ENCODE results near the gene LNPK.
A peak's percentile ranks its signal among the peaks of the same experiment; 100 is the strongest.
"Not testable (repeated sequence)": the region's sequence is repeated elsewhere in the genome, so short reads cannot be mapped to it uniquely, and the experiment has no call there.

LNPK gene, protein sequence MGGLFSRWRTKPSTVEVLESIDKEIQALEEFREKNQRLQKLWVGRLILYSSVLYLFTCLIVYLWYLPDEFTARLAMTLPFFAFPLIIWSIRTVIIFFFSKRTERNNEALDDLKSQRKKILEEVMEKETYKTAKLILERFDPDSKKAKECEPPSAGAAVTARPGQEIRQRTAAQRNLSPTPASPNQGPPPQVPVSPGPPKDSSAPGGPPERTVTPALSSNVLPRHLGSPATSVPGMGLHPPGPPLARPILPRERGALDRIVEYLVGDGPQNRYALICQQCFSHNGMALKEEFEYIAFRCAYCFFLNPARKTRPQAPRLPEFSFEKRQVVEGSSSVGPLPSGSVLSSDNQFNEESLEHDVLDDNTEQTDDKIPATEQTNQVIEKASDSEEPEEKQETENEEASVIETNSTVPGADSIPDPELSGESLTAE

DNA sequence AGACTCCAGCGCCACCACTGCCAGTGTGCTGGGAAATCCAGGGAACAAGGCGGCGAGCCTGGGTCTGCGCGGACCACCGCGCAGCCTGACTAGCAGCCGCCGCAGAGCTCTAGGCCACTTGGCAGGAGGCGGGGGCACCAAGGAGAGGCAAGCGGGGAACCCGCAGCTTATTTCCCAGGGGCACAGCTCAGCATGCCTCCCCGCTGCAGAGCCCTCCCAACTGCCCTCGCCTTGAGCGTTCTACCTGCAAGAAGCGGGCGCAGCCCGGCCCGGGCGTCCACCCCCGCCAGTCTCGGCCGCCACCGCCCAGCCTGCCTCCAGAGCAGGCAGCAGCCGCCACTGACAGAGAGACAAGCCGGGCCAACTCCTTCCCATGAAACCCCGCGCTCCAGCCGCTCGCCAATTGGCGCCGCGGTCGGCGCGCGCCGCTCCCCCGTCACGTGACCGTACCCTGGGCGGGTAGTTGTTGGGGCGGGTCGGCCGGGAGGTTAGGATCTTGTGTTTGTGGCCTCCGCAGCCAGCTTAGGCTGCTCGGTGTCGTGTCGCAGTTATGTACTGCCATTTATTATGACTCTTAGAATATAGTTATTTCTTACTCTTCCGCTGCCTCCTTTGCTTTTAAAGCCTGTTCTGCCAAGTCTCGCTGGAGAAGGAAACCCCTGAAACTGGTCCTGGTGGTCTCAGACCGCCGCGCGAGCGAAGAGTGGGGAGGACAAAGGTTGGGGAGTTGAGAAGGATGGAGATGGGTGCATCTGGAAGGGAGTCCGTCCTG, at the start of gene LNPK:
TSS of gene LNPK (minus strand) at position 352 of the 772 bp plus-strand sequence. CDS start 6,683 bp downstream, outside the sequence.
- peak; percentile 94 to 98 for DNase-seq

DNA sequence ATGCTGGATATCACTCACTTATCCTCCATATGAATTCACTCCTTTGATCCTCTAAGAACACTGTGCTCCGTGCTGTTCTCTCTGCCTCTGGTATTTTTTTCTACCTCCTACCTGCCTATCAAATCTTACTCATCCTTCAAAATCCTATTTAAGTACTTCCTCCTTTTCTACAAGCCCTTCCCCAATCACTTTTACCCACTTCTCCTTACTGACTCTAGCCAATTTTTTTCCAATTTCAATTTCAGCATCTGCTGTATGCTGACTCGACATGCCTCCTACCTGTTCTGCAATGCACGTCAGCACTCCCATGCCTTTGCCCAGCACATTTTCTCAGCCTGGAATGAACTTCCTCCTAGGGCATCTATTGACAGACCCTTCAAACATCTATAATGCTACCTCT, 37.3 kb upstream of the LNPK start:
- DNase-seq: peak; percentile 61 to 81

DNA sequence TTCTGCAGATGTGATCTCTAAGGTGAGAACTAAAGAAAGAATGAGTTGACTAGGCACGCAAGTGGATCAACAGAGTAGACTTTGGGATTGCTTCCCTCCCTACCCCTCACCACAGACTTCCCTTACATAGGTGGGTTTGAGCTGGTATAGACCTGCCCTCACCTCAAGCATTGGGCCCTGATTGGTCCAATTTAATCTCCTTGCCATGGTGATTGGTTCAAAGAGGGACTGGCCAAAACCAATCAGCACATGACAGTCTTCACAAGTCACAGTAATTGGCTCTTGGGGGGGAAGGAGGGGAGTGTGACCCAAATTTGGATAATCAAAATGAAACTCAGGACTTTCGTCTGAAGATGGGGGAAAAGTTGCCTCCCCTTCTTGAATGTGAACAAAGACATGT, 36.6 kb upstream of the LNPK start:
- DNase-seq: no peak

DNA sequence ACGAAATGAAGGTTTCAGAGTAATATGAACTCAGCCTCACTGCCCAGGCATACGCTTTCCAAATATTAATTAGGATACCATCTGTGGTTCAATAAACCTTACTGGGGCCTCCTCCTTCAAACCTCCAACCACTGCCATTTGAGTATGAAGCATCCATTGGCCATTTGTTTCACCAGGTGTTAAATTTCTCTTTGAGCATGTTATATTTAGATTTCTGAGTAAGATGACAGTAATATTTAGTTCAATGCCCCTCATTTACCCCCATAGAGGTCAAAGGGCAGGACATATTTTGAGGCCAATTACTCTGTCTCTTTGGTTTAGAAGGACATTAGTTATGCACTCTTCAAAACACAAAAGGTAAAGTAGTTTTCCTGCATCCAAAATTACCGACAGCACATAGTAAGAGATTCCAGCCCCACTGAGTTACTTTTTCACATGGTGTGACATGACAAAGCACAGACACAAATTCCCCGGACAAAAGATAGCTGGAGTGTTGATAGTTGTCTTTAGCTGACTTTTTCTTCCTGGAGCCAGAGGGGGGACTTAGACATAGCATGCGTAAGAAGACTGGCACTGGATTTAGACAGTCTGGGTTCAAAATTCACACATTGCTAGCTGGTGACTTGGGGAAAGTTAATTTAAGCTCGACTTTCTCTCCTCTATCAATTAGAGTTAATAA, 33.1 kb upstream of the LNPK start:
- no peak for DNase-seq

DNA sequence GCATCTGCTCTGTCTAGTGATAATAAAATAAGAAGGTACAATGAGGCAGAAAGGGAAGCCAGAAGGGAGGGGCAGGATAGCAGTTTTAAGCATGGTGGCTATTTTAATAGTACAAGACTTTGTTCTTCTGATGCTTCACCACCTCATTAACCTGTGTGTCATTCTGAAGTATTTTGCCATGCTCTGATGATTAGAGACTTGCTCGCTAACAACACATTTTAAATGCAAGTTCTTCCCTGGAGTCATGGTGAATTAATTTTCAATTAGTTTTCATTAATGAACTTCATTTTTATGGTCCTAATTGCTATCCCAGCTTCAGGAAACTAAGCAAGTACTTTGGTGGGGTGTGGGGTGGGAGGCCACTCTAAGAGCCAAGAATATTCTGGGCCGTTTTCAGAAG, 25.7 kb upstream of the LNPK start:
- no peak for DNase-seq

DNA sequence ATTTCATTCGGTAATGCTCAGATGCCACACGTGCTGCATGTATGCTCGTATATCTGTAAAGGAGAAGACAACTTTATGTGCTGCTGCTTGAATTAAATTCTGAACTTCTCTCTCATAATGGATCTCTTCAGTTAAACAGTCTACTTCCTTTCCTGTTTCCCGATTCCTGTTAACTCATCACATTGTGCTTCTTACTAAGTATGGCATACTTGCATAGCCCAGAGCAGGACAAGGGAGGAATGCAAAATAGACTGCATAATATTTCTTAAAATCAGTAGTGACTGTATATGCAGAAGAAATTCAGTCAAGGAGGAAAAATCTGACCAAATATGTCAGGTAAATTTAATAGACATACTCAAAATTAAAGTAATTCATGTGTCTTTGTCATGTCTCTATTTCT, 23.9 kb upstream of the LNPK start:
- no peak for DNase-seq

DNA sequence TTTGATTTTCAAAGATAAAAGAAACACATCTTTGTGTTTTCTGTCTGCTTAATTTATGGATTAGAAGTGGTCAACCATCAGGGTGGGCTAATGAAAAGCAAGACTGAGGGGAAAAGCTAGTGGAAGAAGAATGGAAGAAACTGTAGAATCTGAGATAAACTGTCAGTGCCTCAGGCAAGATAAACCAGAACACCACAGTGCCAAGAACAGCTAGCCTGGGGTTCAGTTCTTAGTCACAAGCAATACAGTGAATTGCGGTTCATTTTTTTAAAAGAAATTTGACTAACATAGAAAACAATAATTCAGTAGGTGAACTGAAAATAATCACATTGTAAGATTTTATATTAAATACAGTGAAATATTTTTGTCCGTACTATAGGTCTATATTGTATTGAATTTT, 22.0 kb upstream of the LNPK start:
- no peak for DNase-seq

DNA sequence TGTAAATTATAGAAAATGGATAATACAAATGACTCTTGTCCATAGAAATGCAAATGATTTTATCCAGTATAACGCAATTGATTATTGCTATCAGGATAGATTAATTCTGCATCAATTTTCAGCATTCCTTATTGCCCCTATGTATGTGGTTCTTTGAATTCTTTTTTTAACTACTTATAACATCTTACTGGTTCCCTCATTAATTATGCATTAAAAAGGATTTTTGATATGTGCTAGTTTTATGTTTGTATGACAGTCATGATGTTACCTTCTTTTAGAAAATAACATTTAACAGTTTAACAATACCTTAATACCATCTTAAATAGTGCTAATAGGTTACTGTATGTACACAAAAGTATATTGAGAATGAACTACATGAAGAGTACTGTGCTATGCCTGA, 20.0 kb upstream of the LNPK start:
- no peak for DNase-seq

DNA sequence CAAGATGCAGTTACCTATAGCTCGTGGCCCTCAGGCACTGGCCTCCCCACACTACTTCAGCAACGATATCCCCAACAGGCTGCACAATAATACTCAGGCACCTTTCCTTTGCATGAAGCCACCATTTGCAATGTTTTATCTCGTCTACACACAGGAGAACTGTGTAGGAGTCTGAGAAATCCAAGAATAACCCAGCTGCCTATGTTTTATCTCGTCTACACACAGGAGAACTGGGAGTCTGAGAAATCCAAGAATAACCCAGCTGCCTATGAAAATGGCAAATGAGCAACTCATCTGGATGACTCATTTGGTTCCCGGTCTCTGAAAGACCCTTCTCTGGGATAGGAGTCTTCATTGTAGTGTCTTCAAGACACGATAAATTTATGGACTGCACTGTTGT, 18.3 kb upstream of the LNPK start:
- no peak for DNase-seq

DNA sequence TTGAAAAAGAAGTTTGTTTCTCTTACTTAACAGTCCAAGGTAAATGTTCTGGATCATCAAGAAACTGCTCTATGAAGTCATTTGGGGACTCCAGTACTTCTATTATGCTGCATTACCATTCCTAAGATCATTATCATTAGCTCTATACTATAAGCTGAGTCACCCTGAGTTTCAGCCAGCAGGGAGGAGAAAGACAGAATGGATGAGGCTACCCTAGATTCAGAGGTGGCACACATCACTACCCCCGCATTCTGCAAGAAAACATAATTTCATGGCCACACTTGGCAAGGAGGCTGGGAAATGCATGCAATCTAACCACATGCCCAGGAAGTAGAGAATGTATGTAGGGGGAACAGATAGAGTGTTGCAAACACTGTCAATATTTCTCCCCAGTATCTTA, 16.6 kb upstream of the LNPK start:
- peak; percentile 28 to 31 for DNase-seq

DNA sequence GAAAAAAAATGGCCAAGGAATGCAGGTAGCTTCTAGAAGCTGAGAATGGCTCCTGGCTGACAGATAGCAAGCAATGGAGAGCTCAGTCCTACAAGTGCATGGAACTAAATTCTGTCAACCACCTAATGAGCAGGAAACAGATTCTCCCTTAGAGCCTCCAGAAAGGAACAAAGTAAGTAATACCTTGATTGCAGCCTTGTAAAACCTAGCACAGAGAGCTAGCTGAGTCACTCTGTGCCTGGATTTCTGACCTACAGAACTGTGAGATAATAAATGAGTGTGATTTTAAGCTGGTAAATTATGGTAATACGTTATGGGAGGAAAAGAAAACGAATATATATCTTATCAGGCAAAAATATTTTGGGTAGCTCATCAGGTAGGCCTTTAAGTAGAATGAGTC, 7.4 kb upstream of the LNPK start:
- no peak for DNase-seq

DNA sequence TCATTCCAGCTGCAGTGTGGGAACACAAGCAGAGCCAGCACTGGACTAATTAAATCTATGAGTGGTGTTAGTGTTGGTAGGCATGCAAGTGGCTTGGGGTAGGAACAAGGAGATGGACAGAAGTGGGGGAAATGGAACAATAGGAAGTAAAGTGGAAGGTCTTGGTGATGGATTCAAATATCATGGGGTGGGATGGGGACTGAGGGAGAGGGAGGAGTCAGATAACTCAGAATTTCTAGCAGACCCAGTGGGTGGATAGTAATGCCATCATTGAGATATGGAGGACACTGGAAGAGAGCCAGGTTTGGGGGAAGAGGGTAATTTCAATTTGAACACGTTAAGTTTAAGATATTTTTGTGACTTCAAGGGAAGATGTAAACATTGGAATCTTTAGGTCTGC, 2.9 kb upstream of the LNPK start:
- no peak for DNase-seq

DNA sequence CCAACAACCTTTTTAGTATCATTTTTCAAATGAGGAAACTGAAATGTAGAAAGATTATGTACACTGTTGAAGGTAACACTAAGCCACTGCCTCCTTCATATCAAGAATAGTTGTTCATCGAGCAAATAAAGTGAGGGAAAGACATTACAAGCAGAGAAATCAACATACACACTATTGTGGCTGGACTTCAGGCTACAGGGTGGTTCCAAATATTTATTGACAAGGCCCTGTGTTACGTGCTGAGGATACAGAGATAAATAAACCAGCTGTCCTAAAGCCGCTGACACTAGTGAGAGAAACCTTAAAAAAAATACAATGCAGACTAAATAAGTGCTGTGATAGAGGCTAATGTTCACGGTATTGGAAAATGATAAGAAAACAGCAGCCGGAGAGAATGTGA, 1.9 kb upstream of the LNPK start:
- DNase-seq: no peak

DNA sequence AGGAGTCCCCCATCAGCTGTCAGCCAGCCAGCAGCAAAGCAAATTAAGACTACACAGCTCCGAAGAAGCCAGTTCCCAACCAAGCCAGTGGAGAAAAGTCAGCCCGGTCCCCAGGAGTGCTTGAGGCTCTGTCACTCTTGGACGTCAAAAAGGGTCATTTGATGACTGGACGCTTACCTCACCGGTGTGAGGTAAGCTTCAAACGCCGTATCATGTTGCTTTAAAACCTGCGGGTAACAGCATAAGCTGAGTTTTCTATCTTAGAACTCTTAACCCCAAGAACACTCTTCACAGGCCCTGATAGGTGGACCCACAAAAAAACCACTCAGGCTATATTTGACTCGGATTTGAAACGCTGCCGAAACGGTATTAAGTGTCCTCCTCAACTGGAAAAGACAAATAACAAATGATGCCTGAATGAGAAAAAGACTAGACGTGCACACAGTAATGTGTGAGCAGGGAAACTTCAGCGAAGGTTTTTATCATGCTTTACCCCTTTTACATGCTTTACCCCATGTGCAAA, 682 bp upstream of the LNPK start:
- peak in 1 of 2 experiments; percentile 38 for DNase-seq

DNA sequence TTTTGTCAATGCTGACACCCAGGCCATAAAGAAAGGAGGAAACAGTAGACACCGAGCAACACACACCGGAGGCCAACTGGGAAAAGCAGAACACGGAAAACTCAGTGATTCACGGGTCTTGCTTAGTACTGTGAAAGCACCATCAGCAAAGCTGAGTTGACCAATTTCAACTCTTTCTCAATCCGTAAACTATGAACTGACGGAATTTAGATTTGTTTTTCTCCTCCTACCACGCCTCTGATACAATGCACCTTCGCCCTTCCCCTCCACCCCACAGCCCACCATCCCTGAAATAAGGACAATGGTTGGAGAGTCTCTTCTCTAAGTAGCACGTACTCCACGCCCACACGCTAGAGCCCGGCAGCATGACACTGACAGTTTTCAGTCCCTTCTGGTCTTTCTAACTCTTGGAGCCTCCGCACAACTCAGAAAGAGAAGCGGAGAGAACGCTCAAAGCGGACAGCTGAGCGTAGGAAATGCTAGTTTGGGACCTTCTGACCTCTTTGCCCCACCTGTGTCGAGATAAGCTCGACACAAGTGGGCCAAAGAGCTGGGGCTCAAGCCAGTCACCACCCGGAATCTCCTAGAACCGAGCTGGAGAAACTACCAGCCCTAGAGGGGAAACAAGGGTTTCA, 669 bp downstream of the LNPK start:
- peak; percentile 88 to 89 for DNase-seq

DNA sequence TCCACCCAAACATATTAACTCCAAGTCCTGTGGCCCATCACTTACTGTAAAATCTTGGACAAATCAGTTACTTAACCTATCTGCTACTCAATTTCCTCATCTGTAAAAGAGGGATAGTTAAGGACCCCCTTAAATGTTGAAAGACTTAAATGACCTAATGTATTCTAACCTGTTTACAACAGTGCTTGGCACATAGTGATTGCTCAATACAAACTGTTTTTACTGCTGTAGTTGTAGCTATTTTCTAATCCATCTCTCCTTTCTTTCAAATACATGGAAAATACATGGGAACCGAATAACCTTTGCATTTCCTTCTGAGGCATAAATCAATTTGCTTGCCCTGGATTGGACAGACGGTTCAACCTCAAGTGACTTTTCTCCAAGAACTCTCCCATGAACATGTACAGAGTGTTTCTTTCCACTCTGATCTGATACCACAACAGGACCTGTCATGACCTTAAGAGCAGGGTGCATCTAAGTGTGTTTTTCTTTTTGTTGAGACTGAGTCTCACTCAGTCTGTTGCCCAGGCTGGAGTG, 2.7 kb downstream of the LNPK start:
- DNase-seq: no peak

DNA sequence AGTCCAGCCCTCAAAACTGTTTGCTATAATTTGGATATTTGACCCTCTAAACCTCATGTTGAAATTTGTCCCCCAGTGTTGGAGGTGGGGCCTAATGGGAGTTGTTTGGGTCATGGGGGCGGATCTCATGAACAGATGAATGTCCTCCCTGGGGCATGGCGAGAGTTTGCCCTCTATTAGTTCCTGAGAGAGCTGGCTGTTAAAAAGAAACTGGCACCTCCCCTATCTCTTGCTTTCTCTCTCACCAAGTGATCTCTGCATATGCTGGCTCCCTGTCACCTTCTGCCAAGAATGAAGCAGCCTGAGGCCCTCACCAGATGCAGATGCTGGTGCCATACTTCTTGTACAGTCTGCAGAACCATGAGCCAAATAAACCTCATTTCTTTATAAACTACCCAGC, 12.0 kb downstream of the LNPK start:
- DNase-seq: no peak

DNA sequence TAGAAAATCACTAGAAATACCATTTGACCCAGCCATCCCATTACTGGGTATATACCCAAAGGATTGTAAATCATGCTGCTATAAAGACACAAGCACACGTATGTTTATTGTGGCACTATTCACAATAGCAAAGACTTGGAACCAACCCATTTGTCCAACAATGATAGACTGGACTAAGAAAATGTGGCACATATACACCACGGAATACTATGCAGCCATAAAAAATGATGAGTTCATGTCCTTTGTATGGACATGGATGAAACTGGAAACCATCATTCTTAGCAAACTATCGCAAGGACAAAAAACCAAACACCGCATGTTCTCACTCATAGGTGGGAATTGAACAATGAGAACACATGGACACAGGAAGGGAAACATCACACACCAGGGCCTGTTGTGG, 14.9 kb downstream of the LNPK start:
- not testable (repeated sequence) for DNase-seq

DNA sequence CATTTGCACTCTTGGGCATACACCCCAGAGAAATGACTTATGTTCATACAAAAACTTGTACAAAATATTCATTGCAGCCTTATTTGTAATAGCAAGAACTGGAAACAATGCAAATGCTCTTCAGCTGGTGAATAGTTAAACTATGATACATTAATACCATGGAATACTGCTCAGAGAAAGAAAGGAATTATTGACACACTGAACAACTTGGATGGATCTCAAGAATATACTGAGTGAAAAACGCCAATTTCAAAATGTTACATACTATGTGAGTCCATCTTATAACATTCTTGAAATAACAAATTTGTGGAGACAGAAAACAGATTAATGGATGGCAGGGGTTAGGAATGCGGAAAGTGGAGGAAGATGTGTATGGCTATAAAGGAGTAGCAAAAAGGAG, 17.2 kb downstream of the LNPK start:
- no peak for DNase-seq

DNA sequence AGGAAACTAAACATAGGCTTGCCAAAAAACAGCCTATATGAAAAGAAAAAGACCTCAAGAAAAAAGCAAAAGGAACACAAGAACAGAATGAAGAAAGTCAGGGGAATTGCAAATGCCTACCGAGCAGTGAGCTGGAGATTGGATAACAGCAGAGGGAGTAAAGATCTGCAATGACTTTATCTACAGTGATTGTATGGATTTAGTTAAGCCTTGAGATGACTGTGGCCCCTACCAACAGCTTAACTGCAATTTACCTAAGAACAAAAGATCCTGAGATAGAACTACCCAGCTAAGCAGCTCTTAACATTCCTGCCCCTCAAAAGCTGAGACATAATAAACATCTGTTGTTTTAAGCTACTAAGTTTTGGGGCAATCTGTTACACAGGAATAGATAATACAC, 20.5 kb downstream of the LNPK start:
- no peak for DNase-seq

DNA sequence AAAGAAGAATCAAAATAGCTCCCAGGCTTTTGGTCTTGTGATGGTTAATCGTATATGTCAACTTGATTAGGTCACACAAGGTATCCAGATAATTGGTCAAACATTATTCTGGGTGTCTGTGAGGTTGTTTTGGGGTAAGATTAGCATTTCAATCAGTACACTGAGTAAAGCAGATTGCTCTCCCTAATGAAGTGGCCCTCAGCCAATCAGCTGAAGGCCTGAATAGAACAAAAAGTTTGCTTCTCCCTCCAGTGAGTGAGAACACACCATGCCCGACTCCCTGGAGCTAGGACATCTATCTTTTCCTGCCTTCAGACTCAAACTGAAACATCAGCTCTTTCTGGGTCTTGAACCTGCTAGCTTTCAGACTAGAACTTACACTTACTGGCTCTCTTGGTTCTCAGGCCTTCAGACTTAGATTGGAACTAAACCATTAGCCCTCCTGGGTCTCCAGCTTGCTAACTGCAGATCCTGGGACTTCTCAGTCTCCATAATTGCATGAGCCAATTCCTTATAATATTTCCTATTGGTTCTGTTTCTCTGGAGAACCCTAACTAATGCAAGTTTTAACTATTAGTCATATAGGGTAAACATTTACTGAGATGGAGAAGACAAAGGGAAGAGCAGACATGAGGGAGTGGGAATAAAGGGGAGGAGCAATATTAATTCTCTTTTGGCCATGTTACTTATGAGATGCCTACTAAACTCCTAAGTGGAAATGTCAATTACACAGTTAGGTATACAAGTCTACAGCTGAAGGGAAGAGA, 25.5 kb downstream of the LNPK start:
- no peak for DNase-seq

DNA sequence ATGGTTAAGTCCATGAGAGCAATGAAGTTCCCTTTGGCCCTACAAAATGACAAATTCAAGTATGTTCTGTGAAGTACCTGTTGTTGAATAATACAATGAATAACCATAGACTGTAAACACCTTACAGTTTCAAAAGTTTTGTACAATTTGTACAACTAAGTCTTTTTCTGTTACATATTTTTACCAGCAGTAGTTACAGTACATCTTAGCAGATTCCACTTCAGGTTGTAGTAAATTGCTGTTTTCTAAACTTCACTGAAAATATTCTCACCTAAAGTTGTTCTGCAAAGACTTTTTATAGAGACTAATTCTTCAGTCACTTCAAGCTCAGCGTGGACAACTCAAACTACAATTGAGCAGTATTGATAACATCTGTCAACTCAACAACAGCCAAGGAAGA, 28.7 kb downstream of the LNPK start:
- no peak for DNase-seq

All from Kasumi-1 (cell line).